ENCODE measurements around the gene SPCS2.

DNA sequence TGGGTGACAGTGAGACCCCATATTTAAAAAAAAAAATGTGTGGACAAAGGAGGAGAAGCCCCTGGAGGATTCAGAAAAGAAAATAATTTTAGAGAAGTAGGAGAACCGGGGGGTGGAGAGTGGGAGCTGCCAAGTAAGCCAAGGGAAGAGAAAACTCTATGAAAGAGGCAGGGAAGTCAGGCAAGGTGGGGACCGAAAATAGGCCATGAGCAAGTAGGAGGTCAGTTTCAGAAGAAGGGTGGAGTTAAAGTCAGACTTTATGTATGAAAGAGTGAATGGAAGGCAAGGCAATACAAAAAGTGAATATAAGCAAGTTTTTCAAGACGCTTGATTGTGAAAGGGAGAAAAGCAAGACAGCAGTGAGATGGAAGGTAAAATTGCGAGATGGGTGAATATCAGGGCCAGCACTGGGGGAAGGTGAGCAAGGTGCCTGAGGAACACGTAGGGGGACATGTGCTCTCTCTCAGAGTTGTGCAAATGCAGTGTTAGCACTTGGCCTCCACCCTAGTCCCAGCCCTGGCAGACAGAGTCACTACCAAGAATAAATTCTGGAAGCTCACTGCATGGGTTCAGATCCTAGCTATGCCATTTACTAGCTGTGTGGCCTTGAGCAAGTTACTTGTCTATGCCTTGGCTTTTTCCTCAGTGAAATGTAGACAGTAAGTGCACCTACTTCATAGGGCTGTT, 6.8 kb upstream of the SPCS2 start:
- TF ChIP-seq CTCF (IDR thresholded peaks at IDR 0.05) (no peak), POLR2A (IDR thresholded peaks at IDR 0.05) (no peak)

Data from Peyer's patch (tissue), 4 donors.